ENCODE results near the gene SSTR4. TPM values are rescaled to one million over a fixed set of nuclear protein-coding genes. Genes with fewer than 3 reads are reported as not detected.

Gene SSTR4
- total and polyA plus RNA-seq, 2 donors (not counting 1 experiment from before 2014, with no cell fraction given), result not detected

- H3K9ac ChIP-seq (ENCODE audit: insufficient read depth, low read length), result no peak overlapping the region
- no peaks in the 10 kb centered on the region for H3K4me1 ChIP-seq (ENCODE audit: control insufficient read depth, extremely low read depth, insufficient read depth, low read length)
- no peaks in the 10 kb centered on the region for H3K36me3 ChIP-seq (ENCODE audit: control insufficient read depth, insufficient read depth, low read length)
- no peak for TF ChIP-seq EZH2 (IDR thresholded peaks at IDR 0.05; ENCODE audit: low read length, missing control alignments)
- TF ChIP-seq CTCF (conservative IDR thresholded peaks at IDR 0.05 in 1 of 2, IDR thresholded peaks at IDR 0.05 in 1 of 2; ENCODE audit: low read depth in 1 of 2, low read length in 2 of 2), result no peak
- no peaks in the 10 kb centered on the region for H3K9me3 ChIP-seq (ENCODE audit: control insufficient read depth, insufficient read depth, low read depth, low read length)
- DNase-seq (ENCODE audit: low read depth in 2 of 2), result no peak
- H3K27ac ChIP-seq (ENCODE audit: insufficient read depth, low read length), result no peak overlapping the region
- H4K20me1 ChIP-seq (ENCODE audit: control insufficient read depth, extremely low read depth, insufficient read depth, low read length), result no peaks in the 10 kb centered on the region
- no peaks in the 10 kb centered on the region for H3K79me2 ChIP-seq (ENCODE audit: control insufficient read depth, insufficient read depth, low read length)
- H2AFZ ChIP-seq (ENCODE audit: low read length), result no peak overlapping the region
- H3K4me2 ChIP-seq (ENCODE audit: extremely low read depth, insufficient read depth, low read length), result no peak overlapping the region
- H3K27me3 ChIP-seq (ENCODE audit: control insufficient read depth, insufficient read depth, low read length), result no peaks in the 10 kb centered on the region
- H3K4me3 ChIP-seq (replicated peaks in 1 of 4; ENCODE audit: control extremely low read depth in 1 of 4, insufficient read depth in 1 of 4, low read depth in 3 of 4, low read length in 4 of 4), result no peak overlapping the region
Measured at GRCh38 chr20:23007462-23007861, 27.6 kb upstream of the SSTR4 start.

- Histone ChIP-seq H3K4me1 (ENCODE audit: control insufficient read depth, extremely low read depth, insufficient read depth, low read length) (no peaks in the 10 kb centered on the region), H3K9me3 (ENCODE audit: control insufficient read depth, insufficient read depth, low read depth, low read length) (no peaks in the 10 kb centered on the region), H3K9ac (ENCODE audit: insufficient read depth, low read length) (no peak overlapping the region), H3K27me3 (ENCODE audit: control insufficient read depth, insufficient read depth, low read length) (no peaks in the 10 kb centered on the region), H4K20me1 (ENCODE audit: control insufficient read depth, extremely low read depth, insufficient read depth, low read length) (no peaks in the 10 kb centered on the region), H3K36me3 (ENCODE audit: control insufficient read depth, insufficient read depth, low read length) (no peaks in the 10 kb centered on the region), H3K4me3 (replicated peaks in 1 of 4; ENCODE audit: control extremely low read depth in 1 of 4, insufficient read depth in 1 of 4, low read depth in 3 of 4, low read length in 4 of 4) (no peak overlapping the region), H3K4me2 (ENCODE audit: extremely low read depth, insufficient read depth, low read length) (no peak overlapping the region), H2AFZ (ENCODE audit: low read length) (no peak overlapping the region), H3K79me2 (ENCODE audit: control insufficient read depth, insufficient read depth, low read length) (no peaks in the 10 kb centered on the region), H3K27ac (ENCODE audit: insufficient read depth, low read length) (no peak overlapping the region)
- no peak for DNase-seq (ENCODE audit: low read depth in 2 of 2)
- TF ChIP-seq CTCF (conservative IDR thresholded peaks at IDR 0.05 in 1 of 2, IDR thresholded peaks at IDR 0.05 in 1 of 2; ENCODE audit: low read depth in 1 of 2, low read length in 2 of 2) (no peak), EZH2 (IDR thresholded peaks at IDR 0.05; ENCODE audit: low read length, missing control alignments) (no peak)
Measured at GRCh38 chr20:23007886-23008655, 27.0 kb upstream of the SSTR4 start.

- Histone ChIP-seq H3K27me3 (ENCODE audit: control insufficient read depth, insufficient read depth, low read length) (no peaks in the 10 kb centered on the region), H3K9me3 (ENCODE audit: control insufficient read depth, insufficient read depth, low read depth, low read length) (no peaks in the 10 kb centered on the region), H3K79me2 (ENCODE audit: control insufficient read depth, insufficient read depth, low read length) (no peaks in the 10 kb centered on the region), H3K36me3 (ENCODE audit: control insufficient read depth, insufficient read depth, low read length) (no peaks in the 10 kb centered on the region), H2AFZ (ENCODE audit: low read length) (no peak overlapping the region), H3K9ac (ENCODE audit: insufficient read depth, low read length) (no peak overlapping the region), H4K20me1 (ENCODE audit: control insufficient read depth, extremely low read depth, insufficient read depth, low read length) (no peaks in the 10 kb centered on the region), H3K27ac (ENCODE audit: insufficient read depth, low read length) (no peak overlapping the region), H3K4me1 (ENCODE audit: control insufficient read depth, extremely low read depth, insufficient read depth, low read length) (no peaks in the 10 kb centered on the region), H3K4me2 (ENCODE audit: extremely low read depth, insufficient read depth, low read length) (no peak overlapping the region), H3K4me3 (replicated peaks in 1 of 4; ENCODE audit: control extremely low read depth in 1 of 4, insufficient read depth in 1 of 4, low read depth in 3 of 4, low read length in 4 of 4) (no peak overlapping the region)
- TF ChIP-seq CTCF (conservative IDR thresholded peaks at IDR 0.05 in 1 of 2, IDR thresholded peaks at IDR 0.05 in 1 of 2; ENCODE audit: low read depth in 1 of 2, low read length in 2 of 2) (no peak), EZH2 (IDR thresholded peaks at IDR 0.05; ENCODE audit: low read length, missing control alignments) (no peak)
- DNase-seq (ENCODE audit: low read depth in 2 of 2), result no peak
Measured at GRCh38 chr20:23008667-23009066, 26.4 kb upstream of the SSTR4 start.
